IPS DF 6.9 (cell line): Measurements from ENCODE around the gene HBG1.
A peak's percentile ranks its signal among the peaks of the same experiment; 100 is the strongest.
"Not testable (repeated sequence)": the region's sequence is repeated elsewhere in the genome, so short reads cannot be mapped to it uniquely, and the experiment has no call there.

Experiments
- DNase-seq: peaks from one replicate; pipeline ENCODE4 v3.0.0-alpha.2; 2013; ENCODE audit warnings: low read depth, low spot score
- H3K27ac ChIP-seq: one replicate; pipeline ENCODE4 v1.5.1; 2013; ENCODE audit warnings: low read length, control low read depth
- H3K27me3 ChIP-seq: 2 replicates; pipeline ENCODE4 v1.6.1; 2013; ENCODE audit warnings: mild to moderate bottlenecking, low read length; ENCODE audit not compliant: control insufficient read depth, insufficient read depth
- H3K36me3 ChIP-seq: 2 replicates; pipeline ENCODE4 v1.6.1; 2013; ENCODE audit warnings: low read length; ENCODE audit not compliant: control insufficient read depth, insufficient read depth
- H3K4me1 ChIP-seq: 2 replicates; pipeline ENCODE4 v1.6.1; 2013; ENCODE audit warnings: low read length; ENCODE audit not compliant: control insufficient read depth, insufficient read depth
- H3K4me3 ChIP-seq: 2 replicates; pipeline ENCODE4 v1.5.1; 2013; ENCODE audit warnings: mild to moderate bottlenecking, low read length
- H3K9me3 ChIP-seq: 2 replicates; pipeline ENCODE4 v1.6.1; 2013; ENCODE audit warnings: low read length, inconsistent platforms; ENCODE audit not compliant: control insufficient read depth, insufficient read depth
- WGBS: extraction: QIAGEN DNeasy Blood & Tissue Kit; methylation state at CpG from one replicate; pipeline ENCODE4 v1.1.7; 2013; ENCODE audit warnings: mixed read lengths, missing lambda C conversion rate; ENCODE audit not compliant: insufficient read length, insufficient coverage; 5-methylcytosine and 5-hydroxymethylcytosine counted together

Gene HBG1

GRCh38 chr11:5249807-5250396 is at the start of gene HBG1:
TSS of gene HBG1 (minus strand) at chr11:5249857. CDS start at chr11:5249804, 53 bp downstream.
- not testable (repeated sequence) for H3K27ac ChIP-seq, DNase-seq, H3K36me3 ChIP-seq, H3K4me1 ChIP-seq, H3K4me3 ChIP-seq, H3K27me3 ChIP-seq, H3K9me3 ChIP-seq
- WGBS = no CpG with 5 or more reads among the region's 9 CpGs

- H3K27me3 ChIP-seq = no peaks in the 10 kb centered on the region
- DNase-seq = no peak
- no peaks in the 10 kb centered on the region for H3K9me3 ChIP-seq
- H3K27ac ChIP-seq = no peak overlapping the region
- H3K36me3 ChIP-seq = no peaks in the 10 kb centered on the region
- no peak overlapping the region for H3K4me3 ChIP-seq
- no peaks in the 10 kb centered on the region for H3K4me1 ChIP-seq
- WGBS = no CpG with 5 or more reads among the region's 1 CpG
Measured at GRCh38 chr11:5298451-5298850, 48.8 kb upstream of the HBG1 start.

GRCh38 chr11:5297721-5298323 is 48.2 kb upstream of the HBG1 start:
- Histone ChIP-seq H3K36me3 (no peaks in the 10 kb centered on the region), H3K27ac (no peak overlapping the region), H3K9me3 (no peaks in the 10 kb centered on the region), H3K27me3 (no peaks in the 10 kb centered on the region), H3K4me1 (no peaks in the 10 kb centered on the region), H3K4me3 (no peak overlapping the region)
- DNase-seq = no peak
- 100% methylated on average over 2 of the region's 4 CpGs for WGBS

- H3K4me3 ChIP-seq, H3K27ac ChIP-seq, H3K9me3 ChIP-seq, H3K36me3 ChIP-seq, H3K4me1 ChIP-seq, DNase-seq, H3K27me3 ChIP-seq: not testable (repeated sequence)
- WGBS = no CpG with 5 or more reads among the region's 41 CpGs
Measured at GRCh38 chr11:5294342-5294995, 44.8 kb upstream of the HBG1 start.

GRCh38 chr11:5293028-5293427 is 43.4 kb upstream of the HBG1 start:
- H3K9me3 ChIP-seq = no peaks in the 10 kb centered on the region
- no peaks in the 10 kb centered on the region for H3K36me3 ChIP-seq
- no peak for DNase-seq
- no CpG with 5 or more reads among the region's 8 CpGs for WGBS
- no peaks in the 10 kb centered on the region for H3K27me3 ChIP-seq
- no peak overlapping the region for H3K4me3 ChIP-seq
- H3K27ac ChIP-seq = no peak overlapping the region
- no peaks in the 10 kb centered on the region for H3K4me1 ChIP-seq

GRCh38 chr11:5291207-5291838 is 41.7 kb upstream of the HBG1 start:
- no CpG with 5 or more reads among the region's 1 CpG for WGBS

GRCh38 chr11:5290106-5290505 is 40.4 kb upstream of the HBG1 start:
- Histone ChIP-seq H3K4me3 (no peak overlapping the region), H3K9me3 (no peaks in the 10 kb centered on the region), H3K27ac (no peak overlapping the region), H3K27me3 (no peaks in the 10 kb centered on the region), H3K4me1 (no peaks in the 10 kb centered on the region), H3K36me3 (no peaks in the 10 kb centered on the region)
- no peak for DNase-seq
- WGBS = no CpG with 5 or more reads among the region's 1 CpG

More at GRCh38 chr11:5291207-5291838, 41.7 kb upstream of the HBG1 start:
- Histone ChIP-seq H3K27ac (no peak overlapping the region), H3K36me3 (no peaks in the 10 kb centered on the region), H3K4me3 (no peak overlapping the region), H3K27me3 (no peaks in the 10 kb centered on the region), H3K9me3 (no peaks in the 10 kb centered on the region), H3K4me1 (no peaks in the 10 kb centered on the region)
- DNase-seq = peak; percentile 18

GRCh38 chr11:5289696-5290095 is 40.0 kb upstream of the HBG1 start:
- no peaks in the 10 kb centered on the region for H3K9me3 ChIP-seq
- H3K4me3 ChIP-seq = no peak overlapping the region
- no peak overlapping the region for H3K27ac ChIP-seq
- H3K27me3 ChIP-seq = no peaks in the 10 kb centered on the region
- no peaks in the 10 kb centered on the region for H3K36me3 ChIP-seq
- H3K4me1 ChIP-seq = no peaks in the 10 kb centered on the region
- no peak for DNase-seq

GRCh38 chr11:5288906-5289550 is 39.4 kb upstream of the HBG1 start:
- H3K27me3 ChIP-seq = no peaks in the 10 kb centered on the region
- DNase-seq = no peak
- no CpG with 5 or more reads among the region's 6 CpGs for WGBS
- no peaks in the 10 kb centered on the region for H3K9me3 ChIP-seq
- no peaks in the 10 kb centered on the region for H3K4me1 ChIP-seq
- no peaks in the 10 kb centered on the region for H3K36me3 ChIP-seq
- no peak overlapping the region for H3K27ac ChIP-seq
- no peak overlapping the region for H3K4me3 ChIP-seq

GRCh38 chr11:5288108-5288905 is 38.6 kb upstream of the HBG1 start:
- WGBS = no CpG with 5 or more reads among the region's 7 CpGs
- Histone ChIP-seq H3K27ac (no peak overlapping the region), H3K36me3 (no peaks in the 10 kb centered on the region), H3K27me3 (no peaks in the 10 kb centered on the region), H3K9me3 (no peaks in the 10 kb centered on the region), H3K4me3 (no peak overlapping the region), H3K4me1 (no peaks in the 10 kb centered on the region)
- no peak for DNase-seq
